ENCODE results near the gene EDN2. TPM values are rescaled to one million over a fixed set of nuclear protein-coding genes. Genes with fewer than 3 reads are reported as not detected.
A peak's percentile ranks its signal among the peaks of the same experiment; 100 is the strongest.

EDN2 gene
- polyA plus RNA-seq, 1 donor from 2014 or later: not detected

DNA sequence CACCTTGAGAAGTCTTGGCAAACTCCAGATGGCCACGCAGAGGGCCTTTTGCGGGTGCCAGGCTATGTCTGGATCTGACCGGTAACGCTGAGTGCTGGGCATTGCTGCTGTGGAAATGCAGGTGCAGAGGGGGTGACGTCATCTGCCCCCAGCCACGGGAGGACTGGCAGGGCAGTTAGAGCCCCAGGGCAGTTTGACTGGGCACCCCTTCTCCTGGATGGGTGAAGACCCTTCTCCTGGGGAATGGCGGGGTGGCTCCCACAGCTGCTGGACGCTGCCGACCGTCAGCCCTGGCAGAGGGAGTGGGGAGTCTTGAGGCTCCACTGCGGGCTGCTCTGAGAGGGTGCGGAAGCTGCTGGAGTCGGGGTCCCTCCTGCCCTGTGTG is 12.6 kb upstream of the EDN2 start:
- Histone ChIP-seq H4K20me1 (ENCODE audit: insufficient read depth) (no peaks in the 10 kb centered on the region), H2AFZ (ENCODE audit: low read depth, low read length) (no peak overlapping the region), H3K9ac (ENCODE audit: low read length) (no peak overlapping the region), H3K4me2 (ENCODE audit: low read length) (no peak overlapping the region), H3F3A (ENCODE audit: insufficient read depth, low read length, poor library complexity, severe bottlenecking) (no peaks in the 10 kb centered on the region), H3K9me3 (ENCODE audit: low read length) (no peaks in the 10 kb centered on the region), H3K79me2 (replicated peaks; ENCODE audit: insufficient read depth, low read length) (no peaks in the 10 kb centered on the region), H3K9me2 (ENCODE audit: insufficient read depth, low read length) (no peaks in the 10 kb centered on the region), H3K27me3 (ENCODE audit: insufficient read depth, low read depth, low read length) (peaks cover 18% of the 10 kb centered on the region), H3K4me3 (ENCODE audit: low read length) (no peak overlapping the region), H3K36me3 (ENCODE audit: insufficient read depth, low read length) (no peaks in the 10 kb centered on the region), H3K27ac (ENCODE audit: low read length) (no peak overlapping the region)
- TF ChIP-seq EP300 (conservative IDR thresholded peaks at IDR 0.05; ENCODE audit: poor library complexity, severe bottlenecking) (no peak), TAF1 (IDR thresholded peaks at IDR 0.05; ENCODE audit: low read depth) (no peak), POLR2AphosphoS5 (IDR thresholded peaks at IDR 0.05) (no peak), EZH2 (IDR thresholded peaks at IDR 0.05; ENCODE audit: borderline replicate concordance, insufficient read depth, low read length, poor library complexity, severe bottlenecking) (no peak), MXI1 (conservative IDR thresholded peaks at IDR 0.05; ENCODE audit: poor library complexity, severe bottlenecking) (no peak), SMC3 (conservative IDR thresholded peaks at IDR 0.05; ENCODE audit: poor library complexity) (no peak), RAD21 (conservative IDR thresholded peaks at IDR 0.05) (no peak)
- TF ChIP-seq, protein P1, sequence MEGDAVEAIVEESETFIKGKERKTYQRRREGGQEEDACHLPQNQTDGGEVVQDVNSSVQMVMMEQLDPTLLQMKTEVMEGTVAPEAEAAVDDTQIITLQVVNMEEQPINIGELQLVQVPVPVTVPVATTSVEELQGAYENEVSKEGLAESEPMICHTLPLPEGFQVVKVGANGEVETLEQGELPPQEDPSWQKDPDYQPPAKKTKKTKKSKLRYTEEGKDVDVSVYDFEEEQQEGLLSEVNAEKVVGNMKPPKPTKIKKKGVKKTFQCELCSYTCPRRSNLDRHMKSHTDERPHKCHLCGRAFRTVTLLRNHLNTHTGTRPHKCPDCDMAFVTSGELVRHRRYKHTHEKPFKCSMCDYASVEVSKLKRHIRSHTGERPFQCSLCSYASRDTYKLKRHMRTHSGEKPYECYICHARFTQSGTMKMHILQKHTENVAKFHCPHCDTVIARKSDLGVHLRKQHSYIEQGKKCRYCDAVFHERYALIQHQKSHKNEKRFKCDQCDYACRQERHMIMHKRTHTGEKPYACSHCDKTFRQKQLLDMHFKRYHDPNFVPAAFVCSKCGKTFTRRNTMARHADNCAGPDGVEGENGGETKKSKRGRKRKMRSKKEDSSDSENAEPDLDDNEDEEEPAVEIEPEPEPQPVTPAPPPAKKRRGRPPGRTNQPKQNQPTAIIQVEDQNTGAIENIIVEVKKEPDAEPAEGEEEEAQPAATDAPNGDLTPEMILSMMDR (IDR thresholded peaks at IDR 0.05; ENCODE audit: poor library complexity, severe bottlenecking): no peak
- TF ChIP-seq, protein P2, sequence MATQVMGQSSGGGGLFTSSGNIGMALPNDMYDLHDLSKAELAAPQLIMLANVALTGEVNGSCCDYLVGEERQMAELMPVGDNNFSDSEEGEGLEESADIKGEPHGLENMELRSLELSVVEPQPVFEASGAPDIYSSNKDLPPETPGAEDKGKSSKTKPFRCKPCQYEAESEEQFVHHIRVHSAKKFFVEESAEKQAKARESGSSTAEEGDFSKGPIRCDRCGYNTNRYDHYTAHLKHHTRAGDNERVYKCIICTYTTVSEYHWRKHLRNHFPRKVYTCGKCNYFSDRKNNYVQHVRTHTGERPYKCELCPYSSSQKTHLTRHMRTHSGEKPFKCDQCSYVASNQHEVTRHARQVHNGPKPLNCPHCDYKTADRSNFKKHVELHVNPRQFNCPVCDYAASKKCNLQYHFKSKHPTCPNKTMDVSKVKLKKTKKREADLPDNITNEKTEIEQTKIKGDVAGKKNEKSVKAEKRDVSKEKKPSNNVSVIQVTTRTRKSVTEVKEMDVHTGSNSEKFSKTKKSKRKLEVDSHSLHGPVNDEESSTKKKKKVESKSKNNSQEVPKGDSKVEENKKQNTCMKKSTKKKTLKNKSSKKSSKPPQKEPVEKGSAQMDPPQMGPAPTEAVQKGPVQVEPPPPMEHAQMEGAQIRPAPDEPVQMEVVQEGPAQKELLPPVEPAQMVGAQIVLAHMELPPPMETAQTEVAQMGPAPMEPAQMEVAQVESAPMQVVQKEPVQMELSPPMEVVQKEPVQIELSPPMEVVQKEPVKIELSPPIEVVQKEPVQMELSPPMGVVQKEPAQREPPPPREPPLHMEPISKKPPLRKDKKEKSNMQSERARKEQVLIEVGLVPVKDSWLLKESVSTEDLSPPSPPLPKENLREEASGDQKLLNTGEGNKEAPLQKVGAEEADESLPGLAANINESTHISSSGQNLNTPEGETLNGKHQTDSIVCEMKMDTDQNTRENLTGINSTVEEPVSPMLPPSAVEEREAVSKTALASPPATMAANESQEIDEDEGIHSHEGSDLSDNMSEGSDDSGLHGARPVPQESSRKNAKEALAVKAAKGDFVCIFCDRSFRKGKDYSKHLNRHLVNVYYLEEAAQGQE (IDR thresholded peaks at IDR 0.05; ENCODE audit: borderline replicate concordance): no peak

DNA sequence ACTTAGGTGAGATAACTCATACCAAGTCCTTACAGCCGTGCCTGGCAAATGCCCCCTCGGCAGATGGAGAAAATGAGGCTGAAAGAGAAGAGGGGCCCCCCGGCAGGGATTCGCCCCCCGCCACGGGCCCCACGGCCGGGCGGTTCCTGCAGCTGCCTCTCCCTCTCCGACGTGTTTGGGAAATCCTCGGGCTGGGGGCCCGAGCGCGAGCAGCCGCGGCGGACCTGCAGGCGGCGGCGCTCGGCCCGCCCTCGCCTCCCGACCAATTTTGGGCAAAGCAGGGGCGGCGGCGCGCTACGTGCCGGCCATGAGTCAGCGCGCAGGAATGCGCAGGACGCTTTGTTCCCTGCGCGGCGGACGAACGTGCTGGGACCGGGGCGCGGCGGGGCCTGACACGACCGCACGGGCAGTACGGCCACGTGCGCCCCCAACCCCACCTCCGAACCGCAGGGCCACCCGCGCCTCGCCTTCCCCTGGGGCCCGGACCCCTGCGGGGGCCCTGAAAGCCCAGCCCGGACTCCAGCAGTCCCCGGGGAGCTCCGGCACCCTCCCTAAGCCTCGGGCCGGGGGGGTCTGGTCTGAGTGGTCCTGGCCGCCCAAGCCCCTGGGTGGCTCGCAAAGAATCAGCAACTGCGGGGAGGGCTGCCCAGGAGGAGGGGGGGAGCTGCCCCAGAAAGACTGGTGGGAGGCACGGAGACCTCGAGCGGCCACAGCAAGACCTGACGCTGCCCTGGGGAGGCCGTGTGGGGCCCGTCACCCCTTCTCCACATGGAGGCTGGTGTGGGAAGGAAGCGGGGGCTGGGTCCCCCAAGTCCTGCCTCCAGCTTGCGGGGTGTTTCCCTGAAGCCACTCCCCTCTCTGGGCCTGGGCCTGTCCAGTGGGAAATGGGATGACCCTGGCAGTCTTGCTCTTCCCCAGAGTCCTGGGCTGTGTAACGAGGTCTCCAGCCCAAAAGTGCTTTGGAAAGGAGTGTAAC is 11.9 kb upstream of the EDN2 start:
- H4K20me1 ChIP-seq (ENCODE audit: insufficient read depth): no peaks in the 10 kb centered on the region
- no peaks in the 10 kb centered on the region for H3K36me3 ChIP-seq (ENCODE audit: insufficient read depth, low read length)
- H3K9me2 ChIP-seq (ENCODE audit: insufficient read depth, low read length): no peaks in the 10 kb centered on the region
- peaks cover 18% of the 10 kb centered on the region for H3K27me3 ChIP-seq (ENCODE audit: insufficient read depth, low read depth, low read length)
- no peak overlapping the region for H3K4me2 ChIP-seq (ENCODE audit: low read length)
- no peak for TF ChIP-seq EP300 (conservative IDR thresholded peaks at IDR 0.05; ENCODE audit: poor library complexity, severe bottlenecking)
- no peak for TF ChIP-seq POLR2AphosphoS5 (IDR thresholded peaks at IDR 0.05)
- TF ChIP-seq, protein P2 (IDR thresholded peaks at IDR 0.05; ENCODE audit: borderline replicate concordance): no peak
- TF ChIP-seq MXI1 (conservative IDR thresholded peaks at IDR 0.05; ENCODE audit: poor library complexity, severe bottlenecking): no peak
- no peak for TF ChIP-seq TAF1 (IDR thresholded peaks at IDR 0.05; ENCODE audit: low read depth)
- H3K4me3 ChIP-seq (ENCODE audit: low read length): peak overlapping the region; percentile 57
- no peaks in the 10 kb centered on the region for H3K9me3 ChIP-seq (ENCODE audit: low read length)
- peak overlapping the region; percentile 20 for H3K9ac ChIP-seq (ENCODE audit: low read length)
- no peak overlapping the region for H2AFZ ChIP-seq (ENCODE audit: low read depth, low read length)
- no peaks in the 10 kb centered on the region for H3F3A ChIP-seq (ENCODE audit: insufficient read depth, low read length, poor library complexity, severe bottlenecking)
- no peak overlapping the region for H3K27ac ChIP-seq (ENCODE audit: low read length)
- no peaks in the 10 kb centered on the region for H3K79me2 ChIP-seq (replicated peaks; ENCODE audit: insufficient read depth, low read length)
